ENCODE measurements around the gene RDH12.

DNA sequence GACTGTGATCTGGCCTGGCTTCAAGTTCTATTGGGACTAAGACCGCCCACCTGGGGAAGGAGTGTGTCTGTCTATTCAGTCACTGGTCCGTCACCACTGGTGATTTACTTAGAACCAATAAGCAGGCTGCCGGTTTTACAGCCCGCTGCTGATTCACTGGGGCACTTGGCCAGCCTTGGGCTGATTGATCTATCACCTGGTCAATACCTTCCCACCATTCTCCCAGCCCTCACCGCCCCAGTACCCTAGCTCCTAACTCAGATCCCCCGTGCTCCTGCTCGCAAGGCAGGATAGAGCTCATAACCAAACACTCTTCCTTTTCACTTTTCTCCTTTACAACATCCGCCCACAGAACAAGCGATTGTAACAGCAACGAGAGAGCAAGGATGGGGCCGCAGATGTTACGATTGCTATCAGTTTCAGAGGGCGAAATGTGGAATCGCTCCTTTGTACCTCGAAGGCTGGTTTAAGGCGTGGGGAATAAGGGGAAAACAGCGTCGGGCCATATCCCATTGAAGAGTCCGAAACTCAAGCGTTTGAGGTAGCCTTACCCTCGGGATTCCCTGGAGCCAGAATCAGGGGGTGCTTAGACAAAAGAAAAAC, 6.8 kb upstream of the RDH12 start:
- TF ChIP-seq EZH2 (IDR thresholded peaks at IDR 0.05; ENCODE audit: borderline replicate concordance, insufficient read depth, low read length, poor library complexity, severe bottlenecking) (no peak), POLR2AphosphoS5 (IDR thresholded peaks at IDR 0.05) (peak; percentile 85), EP300 (conservative IDR thresholded peaks at IDR 0.05; ENCODE audit: poor library complexity, severe bottlenecking) (peak; percentile 41)

All from neural cell (in vitro differentiated cells).